DND-41 (cell line): ENCODE measurements around the gene DUT.

Experiments used
- CTCF ChIP-seq: IDR thresholded peaks from 2 replicates; pipeline ENCODE4 v1.5.1; 2012; ENCODE audit warnings: borderline replicate concordance, low read length, moderate library complexity, mild to moderate bottlenecking; ENCODE audit not compliant: poor library complexity, severe bottlenecking; ENCODE audit errors: extremely low read depth
- EZH2 ChIP-seq: IDR thresholded peaks from 3 replicates; pipeline ENCODE4 v1.6.1; 2012; ENCODE audit warnings: borderline replicate concordance, low read depth, mild to moderate bottlenecking, moderate library complexity, low read length, inconsistent platforms; ENCODE audit not compliant: severe bottlenecking

- no peak for TF ChIP-seq EZH2
- TF ChIP-seq CTCF, result no peak
Measured at GRCh38 chr15:48334260-48334659, 3.0 kb downstream of the DUT start.
